SK-N-SH (cell line): Measurements from ENCODE around the gene KNL1. TPM values are rescaled to one million over a fixed set of nuclear protein-coding genes. Genes with fewer than 3 reads are reported as not detected.

Experiments
- CTCF ChIA-PET: fragments of 300-600, 350-600 bp; formaldehyde crosslinking; extraction: SDS; loops from one replicate; lab custom pipeline; 2021; lab: Yijun Ruan, JAX
- POLR2A ChIA-PET: fragments of 350-600 bp; sonication (Branson Sonifier 250); formaldehyde crosslinking; extraction: SDS; loops from one replicate; lab custom pipeline; 2020; ENCODE audit warnings: antibody characterized with exemption, inconsistent platforms; lab: Yijun Ruan, JAX
- DNase-seq: peaks from one replicate; pipeline ENCODE4 v3.0.0; 2012
- H2AFZ ChIP-seq: fragments of 200-600 bp; sonication (generic); 2 replicates; pipeline ENCODE4 v1.8.1; 2016; ENCODE audit warnings: antibody characterized with exemption, mild to moderate bottlenecking, low read depth
- H3F3A ChIP-seq: fragments of 200-600 bp; sonication (generic); replicated peaks from 2 replicates; pipeline ENCODE3; 2016; ENCODE audit warnings: antibody characterized with exemption, mild to moderate bottlenecking; ENCODE audit not compliant: insufficient read depth
- H3K27ac ChIP-seq, 2 experiments: fragments of 200-500 bp in 1 of 2; fragments of 200-600 bp in 1 of 2; sonication (Bioruptor generic) in 1 of 2; sonication (generic), shearing (Covaris generic) in 1 of 2; 2 replicates each; pipeline versions ENCODE4 v1.5.1 to v1.6.1; 2014 to 2016; ENCODE audit warnings: low read depth in 2 of 2, inconsistent platforms in 1 of 2, low read length in 1 of 2, mild to moderate bottlenecking in 1 of 2, mixed read lengths in 1 of 2
- H3K27me3 ChIP-seq: fragments of 200-600 bp; sonication (generic), shearing (Covaris generic); 2 replicates; pipeline ENCODE4 v1.6.1; 2016; ENCODE audit warnings: mixed run types; ENCODE audit not compliant: insufficient read depth
- H3K36me3 ChIP-seq, 2 experiments: fragments of 200-500 bp in 1 of 2; fragments of 200-600 bp in 1 of 2; sonication (Bioruptor generic) in 1 of 2; sonication (generic) in 1 of 2; replicated peaks in 1 of 2; 2 replicates each; pipeline versions ENCODE3 to v1.5.1; 2014 to 2016; ENCODE audit warnings: low read length in 1 of 2, mild to moderate bottlenecking in 1 of 2; ENCODE audit not compliant: insufficient read depth in 2 of 2, control insufficient read depth in 1 of 2
- H3K4me1 ChIP-seq, 2 experiments: fragments of 200-500 bp in 1 of 2; fragments of 200-600 bp in 1 of 2; sonication (Bioruptor generic) in 1 of 2; sonication (generic), shearing (Covaris generic) in 1 of 2; 2 replicates each; pipeline versions ENCODE4 v1.5.1 to v1.6.1; 2014 to 2016; ENCODE audit warnings: low read depth in 1 of 2, low read length in 1 of 2, mixed run types in 1 of 2; ENCODE audit not compliant: insufficient read depth in 2 of 2, control insufficient read depth in 1 of 2
- H3K4me2 ChIP-seq: fragments of 200-600 bp; sonication (generic), shearing (Covaris generic); 2 replicates; pipeline ENCODE4 v1.6.1; 2017; ENCODE audit warnings: mixed run types
- H3K4me3 ChIP-seq, 2 experiments: fragments of 200-500 bp in 1 of 2; fragments of 200-600 bp in 1 of 2; sonication (Bioruptor generic) in 1 of 2; sonication (generic), shearing (Covaris generic) in 1 of 2; 2 replicates each; pipeline versions ENCODE4 v1.5.1 to v1.8.1; 2014 to 2016; ENCODE audit warnings: low read depth in 2 of 2, inconsistent platforms in 1 of 2, low read length in 1 of 2, mild to moderate bottlenecking in 1 of 2, mixed read lengths in 1 of 2, moderate library complexity in 1 of 2
- H3K79me2 ChIP-seq: fragments of 200-600 bp; sonication (generic); 2 replicates; pipeline ENCODE4 v1.8.1; 2017; ENCODE audit warnings: mild to moderate bottlenecking; ENCODE audit not compliant: insufficient read depth
- H3K9ac ChIP-seq: fragments of 200-600 bp; sonication (generic); 2 replicates; pipeline ENCODE4 v1.6.1; 2017; ENCODE audit warnings: mixed run types
- H3K9me2 ChIP-seq: fragments of 200-600 bp; sonication (generic); 2 replicates; pipeline ENCODE4 v1.6.1; 2017; ENCODE audit warnings: mixed run types
- H3K9me3 ChIP-seq: fragments of 200-600 bp; sonication (generic); 2 replicates; pipeline ENCODE4 v1.6.1; 2017; ENCODE audit warnings: mixed run types, mild to moderate bottlenecking, moderate library complexity
- H4K20me1 ChIP-seq: fragments of 200-600 bp; sonication (generic); 2 replicates; pipeline ENCODE4 v1.6.1; 2017; ENCODE audit warnings: mild to moderate bottlenecking, mixed run types; ENCODE audit not compliant: insufficient read depth
- CTCF ChIP-seq: fragments of 200-600 bp; sonication (generic); IDR thresholded peaks from 2 replicates; pipeline ENCODE4 v1.6.1; 2017; ENCODE audit warnings: antibody characterized with exemption, mild to moderate bottlenecking, moderate library complexity
- ELF1 ChIP-seq: IDR thresholded peaks from 2 replicates; pipeline ENCODE4 v1.4.0; 2012
- EZH2phosphoT487 ChIP-seq: fragments of 200-600 bp; sonication (generic); IDR thresholded peaks from 2 replicates; pipeline ENCODE4 v1.6.1; 2017; ENCODE audit warnings: low read depth, mixed run types, mild to moderate bottlenecking, antibody characterized with exemption, moderate library complexity, borderline replicate concordance
- FOSL2 ChIP-seq: IDR thresholded peaks from 2 replicates; pipeline ENCODE4 v1.4.0; 2012; ENCODE audit warnings: low read depth, mild to moderate bottlenecking, moderate library complexity, borderline replicate concordance
- GABPA ChIP-seq: IDR thresholded peaks from 2 replicates; pipeline ENCODE4 v1.4.0; 2012; ENCODE audit warnings: low read depth, mild to moderate bottlenecking
- JUND ChIP-seq: IDR thresholded peaks from 2 replicates; pipeline ENCODE4 v1.4.0; 2012
- MAX ChIP-seq: IDR thresholded peaks from 2 replicates; pipeline ENCODE4 v1.4.0; 2012; ENCODE audit warnings: low read depth
- MEF2A ChIP-seq: IDR thresholded peaks from 2 replicates; pipeline ENCODE4 v1.4.0; 2012; ENCODE audit warnings: low read depth, borderline replicate concordance
- MXI1 ChIP-seq: IDR thresholded peaks from 2 replicates; pipeline ENCODE4 v1.6.1; 2012; ENCODE audit warnings: mild to moderate bottlenecking, low read depth, low read length, improper control_type of control experiment
- NRF1 ChIP-seq: IDR thresholded peaks from 2 replicates; pipeline ENCODE4 v1.6.1; 2012; ENCODE audit warnings: low read depth, mild to moderate bottlenecking, low read length
- PBX3 ChIP-seq: IDR thresholded peaks from 2 replicates; pipeline ENCODE4; 2012
- RCOR1 ChIP-seq: fragments of 150-350 bp; IDR thresholded peaks from 2 replicates; pipeline ENCODE4 v1.6.1; 2017; ENCODE audit warnings: antibody characterized with exemption, low read length
- RXRA ChIP-seq: IDR thresholded peaks from 2 replicates; pipeline ENCODE4 v1.4.0; 2012; ENCODE audit warnings: low read depth, mild to moderate bottlenecking, borderline replicate concordance
- TAF1 ChIP-seq: IDR thresholded peaks from 2 replicates; pipeline ENCODE4 v1.6.1; 2012; ENCODE audit warnings: low read depth, mild to moderate bottlenecking, low read length, moderate library complexity, borderline replicate concordance
- TEAD4 ChIP-seq: IDR thresholded peaks from 2 replicates; pipeline ENCODE4 v1.4.0; 2012; ENCODE audit warnings: mild to moderate bottlenecking, borderline replicate concordance; ENCODE audit not compliant: insufficient read depth
- YY1 ChIP-seq: IDR thresholded peaks from 2 replicates; pipeline ENCODE4 v1.4.0; 2012; ENCODE audit warnings: low read depth, mild to moderate bottlenecking
- WGBS: methylation state at CpG from one replicate; pipeline ENCODE4 v1.1.6; 2017; ENCODE audit warnings: low lambda C conversion rate; 5-methylcytosine and 5-hydroxymethylcytosine counted together
- polyA plus RNA-seq, 3 experiments: library from polyadenylated mRNA; depleted of rRNA; stranded (reverse); fragments of >200 nt; gene quantifications; 2 replicates each; pipeline ENCODE4 v1.2.3, GENCODE V29; 2012
- TF ChIP-seq, protein P1 (sequence below): IDR thresholded peaks from 2 replicates; pipeline ENCODE4 v1.4.0; 2012; ENCODE audit warnings: low read depth, borderline replicate concordance
- TF ChIP-seq, protein P2 (sequence below): IDR thresholded peaks from 2 replicates; pipeline ENCODE4 v1.4.0; 2012; ENCODE audit warnings: low read depth, borderline replicate concordance

Gene KNL1
- polyA plus RNA-seq, 1 of the 3 experiments (the other 2 are of a cell fraction): 1.6 TPM

DNA sequence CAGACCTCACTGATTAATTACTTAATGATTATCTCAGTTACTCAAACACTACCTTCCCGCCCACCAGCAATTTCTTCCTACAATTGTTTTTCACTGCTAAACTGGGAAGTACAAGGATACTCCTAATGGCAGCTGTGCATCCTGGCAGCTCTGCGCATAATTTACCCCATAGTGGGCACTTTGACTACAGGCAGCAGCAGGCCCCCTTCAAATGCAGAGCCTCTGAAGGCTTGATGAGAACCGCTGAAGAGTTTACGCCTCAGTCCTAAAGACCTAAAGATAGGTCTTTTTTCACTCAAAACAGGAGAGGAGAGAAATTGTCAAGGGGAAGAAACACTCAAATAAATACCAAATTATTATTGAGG is 39.9 kb upstream of the KNL1 start:
- no peak overlapping the region for H2AFZ ChIP-seq
- ChIA-PET POLR2A (interaction anchor here (1.4 kb wide), 1 partner anchor 10 kb away, joined by 3 read pairs; the partner anchor contains the start of gene CCDC32), CTCF (no interaction called here)
- H3K9me3 ChIP-seq: no peaks in the 10 kb centered on the region
- H3K4me2 ChIP-seq: no peak overlapping the region
- no peak overlapping the region for H3K27ac ChIP-seq
- H3K79me2 ChIP-seq: no peaks in the 10 kb centered on the region
- no peaks in the 10 kb centered on the region for H4K20me1 ChIP-seq
- H3K4me1 ChIP-seq: no peaks in the 10 kb centered on the region; a peak in 1 of 4 replicates
- DNase-seq: no peak
- no peaks in the 10 kb centered on the region for H3F3A ChIP-seq
- 93% methylated on average over 4 of the region's 4 CpGs for WGBS
- H3K27me3 ChIP-seq: no peaks in the 10 kb centered on the region
- H3K9me2 ChIP-seq: no peaks in the 10 kb centered on the region
- H3K9ac ChIP-seq: no peak overlapping the region
- peaks cover 8 to 37% of the 10 kb centered on the region in 2 experiments for H3K36me3 ChIP-seq
- TF ChIP-seq MAX (no peak), MXI1 (no peak), YY1 (no peak), FOSL2 (no peak), ELF1 (no peak), CTCF (no peak), GABPA (no peak), MEF2A (no peak), NRF1 (no peak), TAF1 (no peak), RCOR1 (no peak), JUND (no peak), RXRA (no peak), TEAD4 (no peak), PBX3 (no peak), EZH2phosphoT487 (no peak)
- TF ChIP-seq, protein P1, sequence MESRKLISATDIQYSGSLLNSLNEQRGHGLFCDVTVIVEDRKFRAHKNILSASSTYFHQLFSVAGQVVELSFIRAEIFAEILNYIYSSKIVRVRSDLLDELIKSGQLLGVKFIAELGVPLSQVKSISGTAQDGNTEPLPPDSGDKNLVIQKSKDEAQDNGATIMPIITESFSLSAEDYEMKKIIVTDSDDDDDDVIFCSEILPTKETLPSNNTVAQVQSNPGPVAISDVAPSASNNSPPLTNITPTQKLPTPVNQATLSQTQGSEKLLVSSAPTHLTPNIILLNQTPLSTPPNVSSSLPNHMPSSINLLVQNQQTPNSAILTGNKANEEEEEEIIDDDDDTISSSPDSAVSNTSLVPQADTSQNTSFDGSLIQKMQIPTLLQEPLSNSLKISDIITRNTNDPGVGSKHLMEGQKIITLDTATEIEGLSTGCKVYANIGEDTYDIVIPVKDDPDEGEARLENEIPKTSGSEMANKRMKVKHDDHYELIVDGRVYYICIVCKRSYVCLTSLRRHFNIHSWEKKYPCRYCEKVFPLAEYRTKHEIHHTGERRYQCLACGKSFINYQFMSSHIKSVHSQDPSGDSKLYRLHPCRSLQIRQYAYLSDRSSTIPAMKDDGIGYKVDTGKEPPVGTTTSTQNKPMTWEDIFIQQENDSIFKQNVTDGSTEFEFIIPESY: no peak
- TF ChIP-seq, protein P2, sequence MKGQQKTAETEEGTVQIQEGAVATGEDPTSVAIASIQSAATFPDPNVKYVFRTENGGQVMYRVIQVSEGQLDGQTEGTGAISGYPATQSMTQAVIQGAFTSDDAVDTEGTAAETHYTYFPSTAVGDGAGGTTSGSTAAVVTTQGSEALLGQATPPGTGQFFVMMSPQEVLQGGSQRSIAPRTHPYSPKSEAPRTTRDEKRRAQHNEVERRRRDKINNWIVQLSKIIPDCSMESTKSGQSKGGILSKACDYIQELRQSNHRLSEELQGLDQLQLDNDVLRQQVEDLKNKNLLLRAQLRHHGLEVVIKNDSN: no peak
- no peak overlapping the region for H3K4me3 ChIP-seq
